K562 (cell line): ENCODE data around the gene MRPS6. TPM values are rescaled to one million over a fixed set of nuclear protein-coding genes. Genes with fewer than 3 reads are reported as not detected.

Experiments
- ATAC-seq: fragments of 200-7000 bp; cut with Tn5 transposase; 3 replicates; pipeline ENCODE4 v1.9.1; 2020; ENCODE audit warnings: moderate library complexity
- BruUV-seq: library from RNA; stranded (reverse); fragments of 400-500 nt; replicated peaks from 2 replicates; lab custom pipeline; 2021; lab: Mats Ljungman, UMichigan
- CTCF ChIA-PET: fragments of 300-600 bp; formaldehyde crosslinking; extraction: SDS; loops from one replicate; lab custom pipeline; 2021; ENCODE audit warnings: low intra/inter-chr PET ratio; lab: Yijun Ruan, JAX
- POLR2A ChIA-PET: fragments of 300-600, 350-650 bp; sonication (Branson Sonifier 250); formaldehyde crosslinking; extraction: SDS; loops from one replicate; lab custom pipeline; 2021; ENCODE audit warnings: antibody characterized with exemption, inconsistent platforms; lab: Yijun Ruan, JAX
- DNase-seq, 4 experiments: peaks; one replicate each; pipeline versions ENCODE4 v3.0.0 to v3.0.0-alpha.2; 2011 to 2018; ENCODE audit warnings: low spot score in 3 of 4, mixed read lengths in 3 of 4; ENCODE audit errors: extremely low read depth in 1 of 4
- FAIRE-seq: peaks from 2 replicates; lab custom pipeline; 2011; peaks lifted over from hg19 to GRCh38; lab: Jason Lieb, UNC
- H2AFZ ChIP-seq: 2 replicates; pipeline ENCODE4 v1.6.0; 2011; ENCODE audit warnings: low read depth, low read length, control low read depth, inconsistent platforms
- H3K27ac ChIP-seq: fragments of 200-600 bp; 3 replicates; pipeline ENCODE4 v1.8.0; 2011; ENCODE audit warnings: low read depth, mild to moderate bottlenecking, control low read depth, inconsistent platforms, low read length, moderate library complexity, mixed read lengths; ENCODE audit errors: extremely low read depth
- H3K27me3 ChIP-seq, 2 experiments: fragments of 300-600 bp in 1 of 2; 2 replicates in 1 of 2; 3 replicates in 1 of 2; pipeline versions ENCODE4 v1.6.0 to v1.8.0; 2011; ENCODE audit warnings: inconsistent platforms in 2 of 2, low read length in 2 of 2, mild to moderate bottlenecking in 1 of 2, mixed read lengths in 1 of 2, moderate library complexity in 1 of 2; ENCODE audit not compliant: control insufficient read depth in 2 of 2, insufficient read depth in 2 of 2
- H3K36me3 ChIP-seq: fragments of 300-600 bp; 3 replicates; pipeline ENCODE4 v1.8.0; 2011; ENCODE audit warnings: mild to moderate bottlenecking, low read length, inconsistent platforms; ENCODE audit not compliant: control insufficient read depth, insufficient read depth
- H3K4me1 ChIP-seq, 2 experiments: fragments of 200-600 bp in 1 of 2; replicated peaks in 1 of 2; 2 replicates in 1 of 2; 3 replicates in 1 of 2; pipeline versions ENCODE4 v1.5.1 to v1.8.0; 2011; ENCODE audit warnings: inconsistent platforms in 2 of 2, low read length in 2 of 2, mild to moderate bottlenecking in 1 of 2, mixed read lengths in 1 of 2, moderate library complexity in 1 of 2; ENCODE audit not compliant: control insufficient read depth in 2 of 2, insufficient read depth in 2 of 2
- H3K4me2 ChIP-seq: 2 replicates; pipeline ENCODE4 v1.6.1; 2011; ENCODE audit warnings: low read length, control low read depth, inconsistent platforms, mixed read lengths; ENCODE audit not compliant: insufficient read depth
- H3K4me3 ChIP-seq: fragments of 200-600 bp; sonication (generic), shearing (Covaris generic); 2 replicates; pipeline ENCODE4 v1.5.1; 2016; ENCODE audit warnings: control low read depth, inconsistent platforms
- H3K79me2 ChIP-seq: fragments of 200-600 bp; 3 replicates; pipeline ENCODE4 v1.8.0; 2011; ENCODE audit warnings: low read length, inconsistent platforms; ENCODE audit not compliant: control insufficient read depth, insufficient read depth
- H3K9ac ChIP-seq, 2 experiments: 2 replicates each; pipeline versions ENCODE4 v1.6.0 to v1.6.1; 2011; ENCODE audit warnings: low read depth in 2 of 2, low read length in 2 of 2, control low read depth in 1 of 2, inconsistent platforms in 1 of 2, mild to moderate bottlenecking in 1 of 2, mixed read lengths in 1 of 2; ENCODE audit not compliant: insufficient read depth in 1 of 2
- H3K9me1 ChIP-seq: one replicate; pipeline ENCODE4 v1.6.0; 2011; ENCODE audit warnings: inconsistent platforms, mild to moderate bottlenecking, low read length, moderate library complexity; ENCODE audit not compliant: control insufficient read depth, insufficient read depth
- H3K9me3 ChIP-seq: replicated peaks from 2 replicates; pipeline ENCODE4 v1.5.1; 2011; ENCODE audit warnings: low read depth, low read length, inconsistent platforms; ENCODE audit not compliant: control insufficient read depth, insufficient read depth
- H4K20me1 ChIP-seq: replicated peaks from 2 replicates; pipeline ENCODE4 v1.6.1; 2011; ENCODE audit warnings: low read length, inconsistent platforms, mixed read lengths; ENCODE audit not compliant: control insufficient read depth, insufficient read depth
- ETS2 ChIP-seq: IDR thresholded peaks from 2 replicates; pipeline ENCODE4 v1.6.1; 2016; ENCODE audit warnings: borderline replicate concordance, missing genetic modification characterization, mild to moderate bottlenecking, moderate library complexity, missing compliant biosample characterization; ENCODE audit not compliant: poor library complexity, severe bottlenecking
- MIER1 ChIP-seq: fragments of 450-650 bp; IDR thresholded peaks from 2 replicates; pipeline ENCODE4 v1.6.1; 2016; ENCODE audit warnings: antibody characterized with exemption, mild to moderate bottlenecking, low read depth
- NFE2 ChIP-seq: IDR thresholded peaks from 2 replicates; pipeline ENCODE4 v1.6.1; 2014; ENCODE audit warnings: antibody characterized with exemption, low read depth
- PATZ1 ChIP-seq: fragments of 250-450 bp; sonication (Bioruptor Pico); IDR thresholded peaks from 2 replicates; pipeline ENCODE4 v1.5.0; 2020; ENCODE audit warnings: mild to moderate bottlenecking, borderline replicate concordance
- SRF ChIP-seq, 2 experiments: fragments of 250-450, 450-650 bp in 1 of 2; sonication (Bioruptor Pico) in 1 of 2; sonication (generic) in 1 of 2; formaldehyde crosslinking; IDR thresholded peaks; 2 replicates each; pipeline versions ENCODE4 v1.5.0 to v1.5.1; 2020 to 2022; ENCODE audit warnings: mild to moderate bottlenecking in 1 of 2, missing genetic modification reagents in 1 of 2
- ZNF174 ChIP-seq: fragments of 250-450 bp; sonication (Bioruptor Pico); IDR thresholded peaks from 2 replicates; pipeline ENCODE4 v1.4.0; 2020; ENCODE audit warnings: mild to moderate bottlenecking
- ZNF707 ChIP-seq: fragments of 250-450 bp; sonication (Bioruptor Pico); conservative IDR thresholded peaks from 2 replicates; pipeline ENCODE4 v1.8.0; 2022; ENCODE audit warnings: inconsistent platforms, mild to moderate bottlenecking, moderate library complexity
- WGBS: fragments of 100-300 bp; shearing (Covaris generic); methylation state at CpG from one replicate; pipeline ENCODE4 v1.1.6; 2016; ENCODE audit warnings: low coverage, mixed read lengths; ENCODE audit not compliant: insufficient coverage; ENCODE audit errors: missing lambda C conversion rate; 5-methylcytosine and 5-hydroxymethylcytosine counted together
- in situ Hi-C: fragments of 300-500 bp; cut with MboI; formaldehyde crosslinking; loops from 4 replicates; pipeline ENCODE4 v1.15.0; 2018; ENCODE audit warnings: inconsistent platforms, mixed read lengths
- intact Hi-C: fragments of 100-400 bp; cut with micrococcal nuclease; formaldehyde crosslinking; loops from 2 replicates; pipeline ENCODE4 v1.14.2; 2022
- polyA plus RNA-seq, 8 experiments: library from polyadenylated mRNA; depleted of rRNA in 4 of 8; stranded (reverse) in 5 of 8; unstranded in 3 of 8; fragments of >200 nt; fragmentation: Nextera tagmentation in 2 of 8; fragmentation: Illumina TruSeq in 1 of 8; extraction: Ambion mirVana in 2 of 8; extraction: Trizol in 1 of 8; gene quantifications; 2 replicates each; pipeline versions ENCODE4 v1.2.1 to v1.2.3, GENCODE V29; 2011 to 2014; ENCODE audit warnings: inconsistent platforms in 1 of 8, missing spikeins in 1 of 8
- total RNA-seq, 7 experiments: library from RNA; depleted of rRNA in 6 of 7; stranded (reverse); fragments of >200 nt in 6 of 7; fragmentation: Illumina TruSeq in 2 of 7; extraction: Trizol in 2 of 7; gene quantifications; 2 replicates each; pipeline versions ENCODE4 v1.2.1 to v1.2.3, GENCODE V29; 2011 to 2021; ENCODE audit warnings: low replicate concordance in 1 of 7
- TF ChIP-seq, protein P1 (sequence below): fragments of 250-450 bp; sonication (Bioruptor Pico); IDR thresholded peaks from 2 replicates; pipeline ENCODE4 v1.6.1; 2021; ENCODE audit warnings: mild to moderate bottlenecking
- TF ChIP-seq, protein P2 (sequence below): fragments of 450-650 bp; IDR thresholded peaks from 2 replicates; pipeline ENCODE4 v1.6.1; 2016; ENCODE audit warnings: missing biosample characterization, missing genetic modification characterization
- TF ChIP-seq, protein P3 (sequence below): fragments of 450-650 bp; IDR thresholded peaks from 2 replicates; pipeline ENCODE4 v1.6.1; 2016; ENCODE audit warnings: borderline replicate concordance
- TF ChIP-seq, protein P4 (sequence below): fragments of 150-350 bp; conservative IDR thresholded peaks from 2 replicates; pipeline ENCODE4 v1.6.1; 2014; ENCODE audit warnings: low read length

Gene MRPS6
- total and polyA plus RNA-seq, 9 of the 15 experiments (the other 6 are each of a cell fraction or from before 2014, with no cell fraction given): 26.1 to 72.0 (median 39.3) TPM

- TF ChIP-seq, protein P1, sequence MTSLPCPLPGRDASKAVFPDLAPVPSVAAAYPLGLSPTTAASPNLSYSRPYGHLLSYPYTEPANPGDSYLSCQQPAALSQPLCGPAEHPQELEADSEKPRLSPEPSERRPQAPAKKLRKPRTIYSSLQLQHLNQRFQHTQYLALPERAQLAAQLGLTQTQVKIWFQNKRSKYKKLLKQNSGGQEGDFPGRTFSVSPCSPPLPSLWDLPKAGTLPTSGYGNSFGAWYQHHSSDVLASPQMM (CRISPR knock-in tag): no peak
- TF ChIP-seq, protein P2, sequence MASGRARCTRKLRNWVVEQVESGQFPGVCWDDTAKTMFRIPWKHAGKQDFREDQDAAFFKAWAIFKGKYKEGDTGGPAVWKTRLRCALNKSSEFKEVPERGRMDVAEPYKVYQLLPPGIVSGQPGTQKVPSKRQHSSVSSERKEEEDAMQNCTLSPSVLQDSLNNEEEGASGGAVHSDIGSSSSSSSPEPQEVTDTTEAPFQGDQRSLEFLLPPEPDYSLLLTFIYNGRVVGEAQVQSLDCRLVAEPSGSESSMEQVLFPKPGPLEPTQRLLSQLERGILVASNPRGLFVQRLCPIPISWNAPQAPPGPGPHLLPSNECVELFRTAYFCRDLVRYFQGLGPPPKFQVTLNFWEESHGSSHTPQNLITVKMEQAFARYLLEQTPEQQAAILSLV (tag): no peak
Observed at GRCh38 chr21:34186109-34186719, 112.8 kb downstream of the MRPS6 start (continued).

DNA sequence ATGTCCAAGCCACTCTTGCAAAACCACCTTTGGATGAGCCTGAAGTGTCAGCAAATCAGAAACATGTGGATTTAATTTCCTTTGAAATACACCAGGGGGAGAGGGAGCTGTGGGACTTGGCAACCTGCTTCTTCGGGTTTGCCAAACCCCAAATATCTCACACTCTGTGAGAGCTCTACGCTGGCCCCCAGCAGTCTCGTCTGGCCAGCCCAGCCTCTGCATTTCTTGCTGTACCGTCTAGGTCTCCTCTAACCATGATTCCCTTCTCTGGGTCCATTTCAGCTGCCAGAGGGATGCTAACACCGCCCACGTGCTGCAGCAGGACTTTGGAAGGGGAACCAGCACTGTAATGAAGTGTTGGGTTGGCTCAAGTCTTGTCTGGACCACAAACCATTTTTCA, 114.6 kb downstream of the MRPS6 start:
- ChIA-PET CTCF (no interaction called here), POLR2A (no interaction called here)
- FAIRE-seq: no peak
- H3K9me3 ChIP-seq: no peaks in the 10 kb centered on the region
- no peak overlapping the region for H3K4me3 ChIP-seq
- H3K79me2 ChIP-seq: no peaks in the 10 kb centered on the region
- no peaks in the 10 kb centered on the region for H4K20me1 ChIP-seq
- no TSS peak for BruUV-seq
- no peak for DNase-seq
- in situ Hi-C loops (no loop called here), intact Hi-C loops (no loop called here)
- H3K27me3 ChIP-seq: peaks cover 0 to 4% of the 10 kb centered on the region in 2 experiments; a peak in 2 of 5 replicates
- no peaks in the 10 kb centered on the region for H3K36me3 ChIP-seq
- no peaks in the 10 kb centered on the region for H3K9me1 ChIP-seq
- no peak overlapping the region for H2AFZ ChIP-seq
- H3K4me1 ChIP-seq: peaks cover 7 to 31% of the 10 kb centered on the region in 2 experiments; a peak in 4 of 5 replicates
- no peak for ATAC-seq
- no peak overlapping the region for H3K27ac ChIP-seq
- WGBS: 26% methylated on average over 6 of the region's 6 CpGs
- H3K4me2 ChIP-seq: no peak overlapping the region
- no peak overlapping the region for H3K9ac ChIP-seq
- no peak for TF ChIP-seq SRF (CRISPR knock-in tag; IDR thresholded peaks at IDR 0.05)
- no peak for TF ChIP-seq MIER1
- no peak for TF ChIP-seq ZNF174 (CRISPR knock-in tag)
- no peak for TF ChIP-seq ZNF707
- TF ChIP-seq NFE2: no peak
- TF ChIP-seq, protein P3, sequence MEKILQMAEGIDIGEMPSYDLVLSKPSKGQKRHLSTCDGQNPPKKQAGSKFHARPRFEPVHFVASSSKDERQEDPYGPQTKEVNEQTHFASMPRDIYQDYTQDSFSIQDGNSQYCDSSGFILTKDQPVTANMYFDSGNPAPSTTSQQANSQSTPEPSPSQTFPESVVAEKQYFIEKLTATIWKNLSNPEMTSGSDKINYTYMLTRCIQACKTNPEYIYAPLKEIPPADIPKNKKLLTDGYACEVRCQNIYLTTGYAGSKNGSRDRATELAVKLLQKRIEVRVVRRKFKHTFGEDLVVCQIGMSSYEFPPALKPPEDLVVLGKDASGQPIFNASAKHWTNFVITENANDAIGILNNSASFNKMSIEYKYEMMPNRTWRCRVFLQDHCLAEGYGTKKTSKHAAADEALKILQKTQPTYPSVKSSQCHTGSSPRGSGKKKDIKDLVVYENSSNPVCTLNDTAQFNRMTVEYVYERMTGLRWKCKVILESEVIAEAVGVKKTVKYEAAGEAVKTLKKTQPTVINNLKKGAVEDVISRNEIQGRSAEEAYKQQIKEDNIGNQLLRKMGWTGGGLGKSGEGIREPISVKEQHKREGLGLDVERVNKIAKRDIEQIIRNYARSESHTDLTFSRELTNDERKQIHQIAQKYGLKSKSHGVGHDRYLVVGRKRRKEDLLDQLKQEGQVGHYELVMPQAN: no peak
- TF ChIP-seq PATZ1 (CRISPR knock-in tag): no peak
- no peak for TF ChIP-seq ETS2 (tag)
- TF ChIP-seq, protein P4, sequence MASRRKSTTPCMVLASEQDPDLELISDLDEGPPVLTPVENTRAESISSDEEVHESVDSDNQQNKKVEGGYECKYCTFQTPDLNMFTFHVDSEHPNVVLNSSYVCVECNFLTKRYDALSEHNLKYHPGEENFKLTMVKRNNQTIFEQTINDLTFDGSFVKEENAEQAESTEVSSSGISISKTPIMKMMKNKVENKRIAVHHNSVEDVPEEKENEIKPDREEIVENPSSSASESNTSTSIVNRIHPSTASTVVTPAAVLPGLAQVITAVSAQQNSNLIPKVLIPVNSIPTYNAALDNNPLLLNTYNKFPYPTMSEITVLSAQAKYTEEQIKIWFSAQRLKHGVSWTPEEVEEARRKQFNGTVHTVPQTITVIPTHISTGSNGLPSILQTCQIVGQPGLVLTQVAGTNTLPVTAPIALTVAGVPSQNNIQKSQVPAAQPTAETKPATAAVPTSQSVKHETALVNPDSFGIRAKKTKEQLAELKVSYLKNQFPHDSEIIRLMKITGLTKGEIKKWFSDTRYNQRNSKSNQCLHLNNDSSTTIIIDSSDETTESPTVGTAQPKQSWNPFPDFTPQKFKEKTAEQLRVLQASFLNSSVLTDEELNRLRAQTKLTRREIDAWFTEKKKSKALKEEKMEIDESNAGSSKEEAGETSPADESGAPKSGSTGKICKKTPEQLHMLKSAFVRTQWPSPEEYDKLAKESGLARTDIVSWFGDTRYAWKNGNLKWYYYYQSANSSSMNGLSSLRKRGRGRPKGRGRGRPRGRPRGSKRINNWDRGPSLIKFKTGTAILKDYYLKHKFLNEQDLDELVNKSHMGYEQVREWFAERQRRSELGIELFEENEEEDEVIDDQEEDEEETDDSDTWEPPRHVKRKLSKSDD: no peak
